ENCODE results near the gene CHD6.

The CHD6 gene

DNA sequence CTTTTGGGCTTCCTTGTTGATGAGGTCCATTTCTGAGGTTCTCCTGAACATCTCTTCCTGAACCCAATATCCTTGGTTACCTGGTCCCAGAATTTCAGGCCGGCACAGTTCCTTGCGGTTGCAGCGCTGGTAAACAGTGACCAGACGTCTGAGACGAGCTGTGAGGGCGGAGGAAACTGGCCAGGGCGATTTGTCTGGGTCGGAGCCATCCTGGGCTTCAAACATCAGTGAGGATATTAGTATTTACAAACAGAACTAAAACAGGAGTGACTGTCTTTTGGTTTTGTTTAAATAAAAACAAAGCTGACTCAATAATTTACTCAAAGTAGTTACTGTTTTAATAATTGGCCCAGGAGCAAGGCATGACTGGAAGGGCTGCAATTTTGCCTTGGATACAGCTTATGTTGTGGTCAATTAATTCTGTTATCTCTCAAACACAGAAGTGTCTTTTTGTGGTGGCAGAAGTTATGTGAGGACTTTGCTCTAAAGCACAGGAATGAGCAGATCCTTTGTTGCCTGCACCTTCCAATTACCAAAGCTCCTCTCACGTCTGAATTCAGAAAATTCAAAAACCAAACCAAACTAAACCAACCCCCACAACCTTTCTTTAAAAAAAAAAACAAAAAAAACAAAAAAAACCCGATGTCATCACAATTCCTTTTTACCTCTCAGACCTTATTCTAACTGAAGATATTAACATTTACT, 192.8 kb downstream of the CHD6 start:
- DNase-seq (ENCODE audit: low spot score), result peak; percentile 22

DNA sequence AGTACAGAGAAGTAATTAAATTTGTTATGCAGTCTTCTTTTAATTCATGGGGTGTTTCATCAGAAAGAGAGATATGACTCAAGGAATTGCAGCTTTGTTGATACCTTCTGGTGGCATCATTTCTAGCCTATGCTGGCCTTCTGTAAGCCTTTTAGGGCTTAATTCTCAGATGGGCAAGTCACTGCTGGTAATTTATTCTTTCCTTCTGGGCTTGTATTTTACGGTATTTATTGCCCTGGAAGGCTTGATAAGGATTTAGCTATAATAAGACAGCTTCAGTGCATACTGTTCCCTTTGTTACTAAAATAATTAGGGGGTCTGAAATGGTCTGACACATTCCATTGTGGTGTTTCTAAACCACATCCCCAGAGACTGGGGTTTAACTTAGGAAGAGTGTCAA, 193.6 kb downstream of the CHD6 start:
- no peak for DNase-seq (ENCODE audit: low spot score)

DNA sequence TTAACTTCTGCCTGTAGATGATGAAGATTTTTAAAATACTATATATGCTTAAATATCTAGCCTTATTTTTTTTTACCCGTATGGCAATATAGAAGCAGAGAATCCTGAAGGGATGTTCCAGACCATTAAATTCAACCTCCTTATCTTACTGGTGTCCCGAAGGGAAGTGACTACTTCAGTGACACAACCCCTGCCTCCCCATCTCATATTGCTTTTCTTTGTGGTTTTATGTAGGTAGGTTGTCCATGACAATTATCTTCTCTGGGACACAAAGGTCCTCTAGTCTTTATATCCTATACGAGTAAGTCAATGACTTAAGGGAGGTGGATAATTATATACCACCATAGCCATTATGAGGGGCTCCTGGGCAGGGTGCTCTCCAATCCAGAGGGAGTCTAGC, 194.2 kb downstream of the CHD6 start:
- DNase-seq (ENCODE audit: low spot score), result no peak

DNA sequence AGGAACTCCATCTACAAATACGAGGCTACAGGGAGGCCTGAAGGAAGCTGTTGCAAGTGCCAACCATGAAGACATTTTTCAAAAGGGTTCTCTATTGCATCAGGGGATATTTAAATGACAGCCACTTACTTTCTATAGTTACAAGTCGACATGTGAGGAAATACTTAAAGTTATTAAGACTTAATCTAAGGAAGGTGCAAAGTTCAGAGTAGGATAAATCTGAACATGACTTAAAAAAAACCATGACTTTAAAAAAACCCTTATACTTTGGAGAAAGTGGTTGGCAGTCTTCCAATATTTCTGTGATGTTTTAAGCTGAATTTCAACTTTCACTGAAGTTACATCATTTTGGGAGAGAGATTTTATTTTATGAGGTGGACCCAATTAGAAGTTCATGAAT, 195.2 kb downstream of the CHD6 start:
- no peak for DNase-seq (ENCODE audit: low spot score)

DNA sequence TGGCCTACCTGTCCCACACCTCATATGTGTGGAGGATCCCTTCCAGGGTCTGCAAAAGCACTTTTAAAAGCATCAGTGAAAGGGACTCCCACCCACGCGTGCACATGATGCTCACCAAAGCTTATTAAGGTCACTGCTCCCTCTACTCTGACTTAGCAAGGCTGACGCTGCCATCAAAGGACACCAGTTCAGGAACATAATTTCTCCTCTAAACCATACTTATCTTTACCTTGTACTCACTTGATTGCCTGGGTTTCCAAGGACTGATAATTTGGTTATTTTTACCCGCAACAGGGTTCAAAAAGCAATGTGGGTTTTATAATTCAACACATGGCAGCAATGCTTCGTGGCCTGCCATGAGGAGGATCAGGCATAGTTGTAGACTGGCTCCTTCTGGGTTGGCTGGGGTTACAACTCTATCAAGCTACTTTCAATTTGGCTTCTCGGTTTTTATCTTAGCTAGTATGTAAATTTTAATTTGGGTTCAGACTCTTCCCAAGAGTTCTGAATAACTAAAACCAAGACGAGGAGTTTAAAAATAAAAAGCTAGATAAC, 199.4 kb downstream of the CHD6 start:
- no peak for DNase-seq (ENCODE audit: low spot score)

DNA sequence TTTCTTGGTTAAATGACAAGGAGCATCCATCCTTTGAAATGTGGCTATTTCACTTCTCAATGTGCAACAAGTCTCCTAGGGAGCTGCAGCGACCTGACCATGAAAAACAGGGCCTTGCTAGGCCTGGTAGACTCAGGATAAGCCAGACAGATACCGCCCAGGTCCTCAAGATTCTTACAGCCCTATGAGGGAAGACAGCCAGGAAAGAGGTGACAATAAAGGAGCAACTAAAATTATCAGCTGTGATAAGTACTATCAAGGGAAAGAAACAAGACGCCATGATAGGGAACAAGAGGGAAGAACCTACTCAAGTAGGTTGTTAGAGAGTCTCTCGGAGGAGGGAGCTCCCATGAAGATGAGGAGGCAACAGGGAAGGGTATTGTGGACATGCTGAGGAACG, 200.1 kb downstream of the CHD6 start:
- DNase-seq (ENCODE audit: low spot score), result no peak

DNA sequence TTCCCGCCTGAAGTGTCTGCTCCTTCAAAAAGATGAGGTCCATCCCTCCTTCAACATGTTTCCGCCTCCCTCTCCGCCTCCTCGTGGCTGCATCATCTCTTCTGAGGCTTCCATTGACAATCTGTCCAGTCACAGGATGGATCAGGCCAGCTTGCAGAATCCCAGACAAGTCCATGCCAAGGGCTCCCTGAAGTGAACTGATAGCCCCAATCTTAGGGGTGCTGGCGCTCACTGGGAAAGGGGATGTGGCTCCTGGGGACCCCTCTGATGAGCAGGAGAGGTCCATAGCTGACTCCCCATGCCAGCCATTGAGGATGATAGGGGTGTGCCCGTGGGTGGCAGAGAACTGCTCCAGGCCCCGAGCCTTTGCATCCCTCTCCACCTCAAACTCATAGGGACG, 203.0 kb downstream of the CHD6 start:
- no peak for DNase-seq (ENCODE audit: low spot score)

DNA sequence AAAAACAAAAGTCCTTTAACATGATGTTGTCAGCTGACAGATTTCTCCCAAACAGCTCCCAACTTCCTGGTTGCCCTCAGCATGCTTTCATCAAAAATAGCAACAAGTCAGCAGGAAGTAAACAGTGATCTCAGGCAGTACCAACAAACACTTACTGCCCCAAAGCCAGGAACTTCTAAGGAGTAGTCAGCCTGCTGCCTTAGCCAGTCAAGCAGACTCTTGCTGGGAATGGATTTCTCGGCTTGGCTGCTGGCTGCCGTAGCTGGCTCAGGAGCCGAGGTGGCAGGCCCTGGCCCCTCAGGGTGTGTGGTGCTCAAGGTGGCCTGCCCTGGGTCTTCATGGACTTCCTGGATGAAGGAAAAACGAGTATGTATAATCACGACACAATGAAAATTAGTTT, 205.0 kb downstream of the CHD6 start:
- DNase-seq (ENCODE audit: low spot score), result no peak

DNA sequence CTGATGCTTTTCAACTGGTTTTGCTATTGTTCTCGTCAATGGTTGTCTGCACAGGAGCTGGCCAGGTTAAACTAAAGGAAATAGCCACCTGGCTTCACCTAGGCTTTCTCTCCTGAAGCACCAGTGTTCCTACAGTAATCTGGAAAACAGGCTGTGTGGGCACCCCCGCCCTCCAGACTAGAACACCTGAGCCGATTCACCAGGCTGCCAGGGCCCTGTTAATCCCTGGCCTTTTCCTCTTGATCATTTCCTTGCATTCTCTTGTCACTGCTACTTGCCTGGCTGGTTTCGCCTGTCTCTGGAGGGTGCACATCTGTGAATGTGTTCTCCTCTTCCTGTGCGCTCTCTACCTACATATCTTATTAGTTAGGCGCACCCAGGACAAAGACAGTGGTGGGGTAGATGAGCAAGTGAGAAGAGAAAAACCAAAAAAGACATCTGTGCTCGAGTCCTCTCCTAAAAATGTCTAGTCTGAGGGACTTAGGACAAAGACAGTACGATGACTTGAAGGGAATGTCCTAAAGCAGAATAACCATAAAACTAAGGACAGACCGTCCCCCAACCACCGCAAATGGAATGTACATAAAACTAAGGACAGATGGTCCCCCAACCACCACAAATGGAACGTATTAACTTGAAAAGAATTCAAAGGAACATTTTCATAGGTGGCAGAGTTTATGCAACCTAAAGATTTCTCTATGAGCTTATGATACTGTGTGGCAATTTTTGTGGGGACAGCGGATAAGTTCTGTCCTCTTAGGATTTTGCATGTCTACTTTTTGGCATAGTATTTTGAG, 205.7 kb downstream of the CHD6 start:
- DNase-seq (ENCODE audit: low spot score), result no peak

DNA sequence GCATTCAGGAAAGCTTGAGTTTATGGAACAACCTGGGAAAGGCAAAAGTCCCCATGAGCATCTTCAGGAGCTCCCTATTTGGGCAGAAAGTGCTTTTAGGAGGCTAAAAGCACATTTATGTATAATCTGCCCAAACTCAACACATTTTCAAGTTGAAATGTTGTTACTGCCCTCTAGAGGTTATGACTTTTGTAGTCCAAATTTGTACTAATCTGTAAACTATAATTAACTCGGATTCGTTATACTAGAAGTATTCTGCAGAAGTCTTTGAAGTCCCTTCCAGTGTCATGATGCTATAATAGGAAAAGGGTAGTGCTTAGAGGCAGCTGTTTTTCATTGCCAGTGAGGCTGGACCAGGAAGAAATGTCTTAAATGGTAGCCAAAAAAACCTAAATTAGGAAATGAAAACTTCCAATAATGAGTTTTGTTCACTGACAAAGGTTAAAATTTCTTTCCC, 206.8 kb downstream of the CHD6 start:
- DNase-seq (ENCODE audit: low spot score), result peak; percentile 62

DNA sequence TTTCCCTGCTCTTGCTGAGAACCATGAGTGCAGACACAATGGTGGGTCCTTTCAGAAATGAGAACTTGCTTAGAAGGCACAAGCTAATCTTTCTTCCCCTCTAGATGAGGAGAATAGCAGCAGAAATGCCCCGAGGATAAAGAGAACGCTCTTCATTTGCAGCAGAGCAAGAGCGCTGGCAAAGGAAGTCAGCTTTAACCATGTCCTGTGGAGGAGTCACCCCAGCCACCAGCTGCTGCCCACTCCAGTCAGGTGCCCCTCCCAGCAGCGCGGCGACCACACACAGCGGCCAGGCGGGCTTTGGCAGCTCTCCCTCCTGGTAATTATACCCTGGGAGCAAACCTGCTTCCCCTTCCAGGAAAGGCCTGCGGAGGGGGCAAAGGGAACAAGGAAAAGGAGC, 209.2 kb downstream of the CHD6 start:
- DNase-seq (ENCODE audit: low spot score), result no peak

DNA sequence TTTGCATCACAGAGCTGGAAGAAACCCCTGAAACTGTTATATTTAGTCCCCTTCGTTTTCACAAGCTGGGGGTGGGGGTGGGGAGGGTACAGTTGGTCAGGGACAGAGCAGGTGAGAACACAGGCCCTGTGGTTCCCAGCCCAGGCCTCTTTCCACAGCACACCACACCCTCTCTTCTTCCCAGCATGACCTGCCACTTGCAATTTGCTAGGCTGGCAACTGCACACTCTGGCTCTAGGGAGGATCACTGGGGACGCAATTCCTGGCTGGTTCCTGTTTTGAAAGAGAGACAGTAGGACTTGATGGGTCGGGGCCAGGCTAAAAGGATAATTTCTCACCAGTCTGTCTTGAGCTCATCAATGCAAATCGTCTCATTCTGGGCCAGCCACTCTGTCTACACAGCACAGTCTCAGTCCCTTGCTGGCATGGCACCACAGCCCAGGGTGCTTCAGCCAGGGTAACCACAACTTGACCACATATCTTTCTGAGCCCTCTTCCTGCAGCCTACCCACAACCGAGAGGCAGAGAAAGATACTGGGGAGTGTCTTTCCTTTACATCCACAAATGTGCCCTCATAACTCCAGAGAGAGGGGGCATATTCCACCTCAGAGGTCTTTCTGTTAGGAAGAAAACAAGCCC, 209.9 kb downstream of the CHD6 start:
- no peak for DNase-seq (ENCODE audit: low spot score)

DNA sequence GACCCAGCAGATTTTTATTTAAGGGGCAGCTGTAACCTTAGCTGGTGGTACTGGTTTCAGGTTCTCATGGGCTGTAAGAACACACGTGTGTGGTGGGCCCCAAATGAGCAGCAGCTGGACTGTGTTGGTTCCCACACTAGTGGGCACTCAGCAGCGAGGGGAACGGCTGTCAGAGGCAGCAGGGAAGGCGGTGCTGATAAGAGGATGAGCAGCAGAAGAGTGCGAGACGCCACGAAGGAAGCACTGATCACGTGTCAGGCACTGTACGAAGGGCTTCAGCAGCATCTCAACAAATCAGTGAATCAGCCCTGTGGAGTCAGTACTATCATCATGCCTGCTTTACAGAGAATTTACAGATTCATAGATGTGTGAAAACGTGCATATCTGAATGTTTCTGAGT, 210.6 kb downstream of the CHD6 start:
- no peak for DNase-seq (ENCODE audit: low spot score)

DNA sequence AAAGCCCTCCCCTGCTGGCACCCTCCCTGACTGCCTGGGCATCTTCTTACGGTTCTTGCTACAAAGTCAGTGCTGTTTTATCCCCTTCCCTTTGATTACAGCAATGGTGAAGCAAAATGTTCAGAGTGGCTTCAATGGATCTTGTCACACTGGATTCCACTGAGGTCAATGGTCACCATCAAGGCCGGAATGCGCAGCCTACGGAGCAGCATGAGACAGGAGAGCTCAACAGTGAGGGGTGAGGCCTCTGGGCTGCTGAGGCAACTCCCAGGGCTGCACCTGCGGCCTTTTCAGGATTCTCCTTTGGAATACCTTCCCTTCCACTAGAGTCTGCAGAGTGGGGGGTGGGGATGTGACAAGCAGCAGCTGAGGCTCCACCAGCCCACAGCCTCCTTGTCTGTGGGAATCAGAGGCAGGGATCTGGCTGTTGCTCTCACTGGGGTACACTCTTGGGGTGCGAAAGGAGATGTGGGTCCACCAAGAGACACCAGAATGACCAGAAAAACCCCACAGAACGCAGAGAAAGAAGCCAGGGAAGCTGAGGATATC, 211.2 kb downstream of the CHD6 start:
- no peak for DNase-seq (ENCODE audit: low spot score)

DNA sequence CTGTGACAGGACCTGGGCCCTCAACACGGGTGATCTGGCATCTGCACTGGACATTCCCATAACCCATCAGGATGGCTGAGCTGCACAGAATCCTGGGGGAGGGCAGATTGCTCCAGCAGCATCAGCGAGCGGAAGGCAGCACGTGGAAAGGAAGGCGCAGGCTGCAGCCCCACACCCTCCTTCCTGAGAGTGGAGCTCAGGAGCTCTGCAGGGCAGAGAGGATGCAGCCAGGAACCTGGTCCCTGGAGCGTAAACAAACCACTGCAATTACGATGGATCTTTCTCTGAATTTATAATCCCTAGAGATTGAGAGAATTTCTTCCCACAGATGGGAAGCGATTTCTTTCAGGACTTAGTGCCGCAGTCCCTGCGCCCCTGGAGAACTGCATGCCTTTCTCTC, 211.8 kb downstream of the CHD6 start:
- DNase-seq (ENCODE audit: low spot score), result no peak

DNA sequence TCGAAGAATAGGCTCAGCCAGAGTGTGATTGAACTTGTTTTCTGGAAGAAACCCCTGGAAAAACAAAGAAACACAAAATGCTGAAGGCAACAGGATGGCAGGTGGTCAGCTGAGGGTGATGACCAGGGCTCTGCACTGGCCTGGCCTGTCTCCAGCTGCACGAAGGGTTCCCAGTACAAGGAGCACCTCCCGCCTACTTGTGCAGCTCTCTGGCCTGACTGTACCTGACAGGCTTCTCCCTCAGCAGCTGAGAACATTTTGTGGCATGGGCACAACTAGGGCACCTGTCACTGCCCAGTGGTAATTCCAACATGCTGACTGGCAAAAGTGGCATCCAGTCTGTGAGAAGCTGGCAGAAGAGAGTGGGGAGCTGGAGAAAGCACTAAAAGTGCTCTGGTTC, 212.7 kb downstream of the CHD6 start:
- no peak for DNase-seq (ENCODE audit: low spot score)

DNA sequence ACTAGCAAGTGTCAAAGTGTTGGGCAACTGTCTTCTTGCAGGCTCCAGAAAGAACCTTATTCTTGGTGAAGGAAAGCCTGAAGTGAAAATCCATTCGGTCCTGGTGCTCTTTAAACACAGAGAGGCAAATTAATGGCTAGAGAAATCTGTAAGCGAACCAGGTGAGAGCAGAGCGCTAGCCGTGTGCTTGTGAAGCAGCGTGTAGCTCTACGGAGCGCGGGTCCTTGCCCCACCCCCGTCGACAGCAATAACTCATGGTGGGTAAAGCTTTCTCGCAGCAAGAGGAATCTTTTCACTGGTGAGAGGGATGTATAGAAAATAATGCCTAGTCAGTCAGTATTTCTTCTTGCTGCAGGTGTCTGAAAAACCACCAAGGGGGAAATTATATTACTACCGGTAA, 214.6 kb downstream of the CHD6 start:
- DNase-seq (ENCODE audit: low spot score), result no peak

DNA sequence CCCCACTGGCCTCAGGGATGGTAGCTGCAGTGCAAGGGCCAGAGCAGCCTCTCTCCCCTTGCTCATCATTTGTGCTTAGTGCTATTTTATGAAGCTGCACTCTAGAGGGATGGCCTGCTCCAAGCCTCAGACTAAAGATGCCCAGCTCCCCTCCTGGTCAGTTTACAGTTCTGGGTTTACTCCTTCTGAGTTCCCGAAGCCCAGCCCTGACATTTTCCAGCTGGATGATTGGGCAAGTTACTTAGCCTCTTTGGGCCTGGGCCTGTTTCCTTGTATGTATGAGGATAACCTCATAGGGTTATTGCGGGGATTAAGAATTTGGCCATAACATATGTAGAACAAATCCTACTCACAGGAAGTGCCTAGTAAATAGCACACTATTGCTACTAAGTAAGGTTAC, 219.8 kb downstream of the CHD6 start:
- DNase-seq (ENCODE audit: low spot score), result no peak

DNA sequence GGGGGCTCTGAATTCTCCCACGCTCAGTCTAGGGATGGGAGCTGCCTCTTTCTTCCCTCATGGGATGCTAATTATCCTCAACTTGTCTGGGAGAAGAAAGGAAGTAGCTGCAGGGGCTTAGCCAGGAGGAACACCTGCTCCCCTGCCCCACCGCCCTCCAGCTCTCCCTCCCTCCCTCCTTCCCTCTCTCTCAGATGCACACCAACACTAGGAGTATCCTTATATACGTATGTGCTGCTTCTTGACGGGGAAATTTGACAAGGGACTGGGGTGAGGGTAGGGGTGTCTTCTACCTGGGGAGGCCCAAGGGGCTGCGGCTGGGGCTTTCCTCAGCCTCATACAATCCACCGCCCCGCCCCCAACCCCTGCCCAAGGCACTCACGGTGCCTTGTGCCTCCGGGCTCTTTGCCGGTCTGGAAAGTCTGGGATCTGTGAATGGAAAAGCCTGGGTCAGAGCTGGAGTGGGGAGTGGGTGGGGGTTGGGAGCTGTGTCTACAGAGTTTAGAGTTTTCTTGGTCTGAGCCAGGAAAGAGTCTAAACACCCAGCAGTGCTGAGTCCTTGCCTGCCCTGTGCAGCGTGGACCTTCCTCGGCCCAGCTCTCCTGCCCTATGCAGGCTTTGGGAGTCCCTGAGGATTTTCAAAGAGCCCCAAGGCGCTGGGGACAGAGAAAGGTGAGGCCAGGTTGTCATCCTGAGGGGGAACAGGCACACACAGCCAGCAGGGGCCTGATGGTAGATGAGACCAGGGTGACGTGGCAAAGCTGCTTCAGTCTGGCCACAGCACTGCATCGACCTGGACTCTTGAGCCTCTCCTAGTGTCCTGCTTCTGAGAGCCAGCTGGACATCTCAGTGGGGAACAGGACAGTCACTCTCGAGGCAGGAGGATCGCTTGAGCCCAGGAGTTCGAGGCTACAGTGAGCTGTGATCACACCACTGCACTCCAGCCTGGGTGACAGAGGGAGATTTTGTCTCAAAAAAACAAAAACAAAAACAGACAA, 222.2 kb downstream of the CHD6 start:
- peak; percentile 43 for DNase-seq (ENCODE audit: low spot score)

DNA sequence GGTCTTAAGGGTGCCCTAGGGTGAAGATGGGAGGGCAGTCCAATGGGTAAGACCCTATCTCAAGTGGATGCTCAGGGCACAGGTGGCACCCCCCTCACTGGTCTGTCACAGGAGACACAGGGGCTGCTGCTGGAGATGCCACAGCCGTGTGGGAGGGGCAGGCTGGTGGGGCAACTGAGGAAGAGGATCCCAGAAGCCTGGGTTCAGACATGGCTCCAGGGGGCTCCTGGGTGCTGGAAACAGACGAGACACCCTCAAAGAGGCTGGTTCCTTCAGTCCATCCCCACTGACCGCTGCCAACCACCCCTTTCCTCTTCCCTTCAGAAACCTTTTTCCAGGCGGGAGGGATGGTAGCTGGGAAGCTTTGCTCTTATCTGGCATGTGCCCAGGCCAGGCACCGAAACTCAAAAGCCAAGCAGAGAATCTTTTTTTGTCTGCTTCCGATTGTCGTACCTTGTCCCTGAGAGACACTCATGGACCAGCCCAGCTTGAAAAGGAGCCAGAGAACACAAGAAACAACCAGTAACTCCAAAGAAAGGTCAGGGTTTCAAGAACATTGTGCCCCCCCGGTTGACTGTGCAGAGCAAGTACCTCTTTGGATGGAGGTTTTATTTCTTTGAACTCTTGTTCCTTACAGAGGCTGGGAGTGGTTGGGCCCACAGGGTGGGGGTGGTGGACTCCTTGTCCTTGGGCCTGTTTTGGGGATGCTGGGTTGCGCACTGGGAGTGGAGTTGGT, 223.1 kb downstream of the CHD6 start:
- no peak for DNase-seq (ENCODE audit: low spot score)

DNA sequence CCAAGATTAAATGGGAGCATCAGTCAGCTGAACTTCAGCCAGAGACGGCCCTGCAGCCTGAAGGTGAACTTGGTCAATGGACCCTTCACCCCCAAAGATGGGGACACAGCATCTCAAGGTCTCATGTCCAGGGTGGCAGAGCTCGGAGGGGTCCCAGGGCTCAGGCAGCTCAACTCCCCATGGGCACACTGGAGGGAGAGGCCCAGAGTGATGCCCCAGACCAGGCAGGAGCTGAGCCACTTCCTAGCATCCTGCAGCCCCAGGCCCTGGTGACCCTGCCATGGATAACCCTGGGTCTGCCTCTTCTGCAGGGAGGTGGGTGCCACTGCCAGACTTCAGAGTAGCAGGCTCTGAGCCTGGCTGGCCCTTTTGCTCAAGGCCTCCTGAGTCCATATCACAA, 224.1 kb downstream of the CHD6 start:
- DNase-seq (ENCODE audit: low spot score), result no peak

All from AG08396 (cell line).